PC-9 (cell line): ENCODE measurements around the gene UGGT1. TPM values are rescaled to one million over a fixed set of nuclear protein-coding genes. Genes with fewer than 3 reads are reported as not detected.

Source experiments
- BruUV-seq: library from RNA; stranded (reverse); fragments of 400-500 nt; replicated peaks from 2 replicates; lab custom pipeline; 2021; lab: Mats Ljungman, UMichigan
- CTCF ChIA-PET: fragments of 300-600 bp; sonication (Branson Sonifier 250); formaldehyde crosslinking; loops from one replicate; lab custom pipeline; 2022; ENCODE audit warnings: antibody characterized with exemption; lab: Charles Lee
- POLR2A ChIA-PET: fragments of 300-600 bp; sonication (Branson Sonifier 250); formaldehyde crosslinking; loops from one replicate; lab custom pipeline; 2022; ENCODE audit warnings: antibody characterized with exemption; ENCODE audit not compliant: unreplicated experiment; lab: Charles Lee
- DNase-seq, 2 experiments: peaks; one replicate each; pipeline versions ENCODE4 v3.0.0 to v3.0.0-alpha.2; 2015 to 2022; ENCODE audit warnings: mixed read lengths in 1 of 2
- H2AFZ ChIP-seq: fragments of 200-600 bp; sonication (generic); 2 replicates; pipeline ENCODE4 v1.8.1; 2017; ENCODE audit warnings: antibody characterized with exemption
- H3F3A ChIP-seq: fragments of 200-600 bp; sonication (generic); 2 replicates; pipeline ENCODE4 v1.8.1; 2017; ENCODE audit warnings: antibody characterized with exemption, mild to moderate bottlenecking, low read depth; ENCODE audit not compliant: insufficient read depth
- H3K27ac ChIP-seq: fragments of 200-600 bp; sonication (generic); 2 replicates; pipeline ENCODE4 v1.6.1; 2016; ENCODE audit warnings: mixed run types
- H3K27me3 ChIP-seq: fragments of 200-600 bp; sonication (generic); 2 replicates; pipeline ENCODE4 v1.6.1; 2016; ENCODE audit warnings: low read depth, mixed run types; ENCODE audit not compliant: insufficient read depth
- H3K36me3 ChIP-seq: fragments of 200-600 bp; sonication (generic); 2 replicates; pipeline ENCODE4 v1.6.1; 2016; ENCODE audit warnings: low read depth, mixed run types
- H3K4me1 ChIP-seq: fragments of 200-600 bp; sonication (generic); replicated peaks from 2 replicates; pipeline ENCODE4 v1.6.1; 2016; ENCODE audit warnings: mixed run types; ENCODE audit not compliant: insufficient read depth
- H3K4me2 ChIP-seq: fragments of 200-600 bp; sonication (generic); 2 replicates; pipeline ENCODE4 v1.6.1; 2017; ENCODE audit warnings: mixed run types
- H3K4me3 ChIP-seq: fragments of 200-600 bp; sonication (generic); 2 replicates; pipeline ENCODE4 v1.6.1; 2016; ENCODE audit warnings: mixed run types
- H3K79me2 ChIP-seq: fragments of 200-600 bp; sonication (generic); 2 replicates; pipeline ENCODE4 v1.6.1; 2017; ENCODE audit warnings: low read depth, mixed run types
- H3K9me2 ChIP-seq: fragments of 200-600 bp; sonication (generic); 2 replicates; pipeline ENCODE4 v1.8.1; 2017; ENCODE audit warnings: mild to moderate bottlenecking; ENCODE audit not compliant: insufficient read depth
- H3K9me3 ChIP-seq: fragments of 200-600 bp; sonication (generic); 2 replicates; pipeline ENCODE4 v1.8.1; 2016; ENCODE audit warnings: low read depth; ENCODE audit not compliant: insufficient read depth
- H4K20me1 ChIP-seq: fragments of 200-600 bp; sonication (generic); 2 replicates; pipeline ENCODE4 v1.8.1; 2017; ENCODE audit not compliant: insufficient read depth
- CTCF ChIP-seq: fragments of 200-600 bp; sonication (generic); conservative IDR thresholded peaks from 2 replicates; pipeline ENCODE4 v1.6.1; 2017; ENCODE audit warnings: mixed run types, antibody characterized with exemption, mild to moderate bottlenecking, moderate library complexity
- EZH2 ChIP-seq: fragments of 200-600 bp; sonication (generic); IDR thresholded peaks from 2 replicates; pipeline ENCODE4 v1.8.0; 2017; ENCODE audit warnings: antibody characterized with exemption, low read depth
- intact Hi-C: fragments of 100-400 bp; cut with micrococcal nuclease; formaldehyde crosslinking; loops from one replicate; pipeline ENCODE4 v1.10.0; 2022; ENCODE audit not compliant: unreplicated experiment
- total RNA-seq: library from RNA; stranded (reverse); gene quantifications from 2 replicates; pipeline ENCODE4 v1.2.3, GENCODE V29; 2021

The UGGT1 gene
- total RNA-seq, 1 experiment from 2014 or later = 56.9 TPM

GRCh38 chr2:128166746-128167353 is 75.8 kb downstream of the UGGT1 start:
- no peaks in the 10 kb centered on the region for H3K9me2 ChIP-seq
- BruUV-seq = no TSS peak
- CTCF ChIA-PET = no interaction called here
- intact Hi-C loops = no loop called here
- no peak overlapping the region for H3K4me2 ChIP-seq
- POLR2A ChIA-PET = no interaction called here
- no peaks in the 10 kb centered on the region for H3K9me3 ChIP-seq
- no peak overlapping the region for H2AFZ ChIP-seq
- H3K79me2 ChIP-seq = no peaks in the 10 kb centered on the region
- no peaks in the 10 kb centered on the region for H3K27me3 ChIP-seq
- no peak overlapping the region for H3K27ac ChIP-seq
- no peaks in the 10 kb centered on the region for H3K4me1 ChIP-seq
- H4K20me1 ChIP-seq = no peaks in the 10 kb centered on the region
- H3F3A ChIP-seq = no peaks in the 10 kb centered on the region
- TF ChIP-seq CTCF (no peak), EZH2 (no peak)
- no peak for DNase-seq
- peaks cover 50% of the 10 kb centered on the region for H3K36me3 ChIP-seq
- no peak overlapping the region for H3K4me3 ChIP-seq

GRCh38 chr2:128169094-128169493 is 78.1 kb downstream of the UGGT1 start:
- Histone ChIP-seq H3K36me3 (peaks cover 58% of the 10 kb centered on the region), H3K4me3 (no peak overlapping the region), H3K79me2 (no peaks in the 10 kb centered on the region), H2AFZ (no peak overlapping the region), H3F3A (no peaks in the 10 kb centered on the region), H3K27me3 (no peaks in the 10 kb centered on the region), H4K20me1 (no peaks in the 10 kb centered on the region; the same call in 1 of the 2 replicates), H3K27ac (no peak overlapping the region), H3K4me1 (no peaks in the 10 kb centered on the region), H3K9me2 (no peaks in the 10 kb centered on the region), H3K9me3 (no peaks in the 10 kb centered on the region), H3K4me2 (no peak overlapping the region)
- intact Hi-C loops = no loop called here
- no TSS peak for BruUV-seq
- TF ChIP-seq CTCF (no peak), EZH2 (no peak)
- DNase-seq = no peak
- ChIA-PET POLR2A (no interaction called here), CTCF (no interaction called here)

- H2AFZ ChIP-seq = no peak overlapping the region
- H3K27ac ChIP-seq = no peak overlapping the region
- no peaks in the 10 kb centered on the region for H3K79me2 ChIP-seq
- no peaks in the 10 kb centered on the region for H3K4me1 ChIP-seq
- ChIA-PET CTCF (no interaction called here), POLR2A (no interaction called here)
- H4K20me1 ChIP-seq = no peaks in the 10 kb centered on the region; the same call in 1 of the 2 replicates
- no peak overlapping the region for H3K4me2 ChIP-seq
- TF ChIP-seq EZH2 (no peak), CTCF (no peak)
- intact Hi-C loops = no loop called here
- H3F3A ChIP-seq = no peaks in the 10 kb centered on the region
- H3K4me3 ChIP-seq = no peak overlapping the region
- no peaks in the 10 kb centered on the region for H3K9me2 ChIP-seq
- BruUV-seq = no TSS peak
- no peaks in the 10 kb centered on the region for H3K9me3 ChIP-seq
- H3K27me3 ChIP-seq = no peaks in the 10 kb centered on the region
- DNase-seq = no peak
- peaks cover 58% of the 10 kb centered on the region for H3K36me3 ChIP-seq
These were observed 78.5 kb downstream of the UGGT1 start for GRCh38 chr2:128169497-128169896.
